OCI-LY7 (cell line): ENCODE measurements around the gene AOAH.

Source experiments
- CTCF ChIP-seq: fragments of 200-600 bp; sonication (generic); conservative IDR thresholded peaks from 2 replicates; pipeline ENCODE4 v1.5.1; 2014; ENCODE audit warnings: mild to moderate bottlenecking, antibody characterized with exemption, low read length, moderate library complexity, mixed read lengths
- EZH2phosphoT487 ChIP-seq: fragments of 200-600 bp; sonication (generic); IDR thresholded peaks from 2 replicates; pipeline ENCODE4 v1.6.1; 2018; ENCODE audit warnings: low read depth, borderline replicate concordance, mild to moderate bottlenecking, mixed run types, antibody characterized with exemption, low read length, moderate library complexity, mixed read lengths

GRCh38 chr7:36752026-36752711 is 27.9 kb upstream of the AOAH start:
- TF ChIP-seq CTCF (no peak), EZH2phosphoT487 (no peak)
